ENCODE measurements around the gene GPHN.
"Not testable (repeated sequence)": the region's sequence is repeated elsewhere in the genome, so short reads cannot be mapped to it uniquely, and the experiment has no call there.

- not testable (repeated sequence) for TF ChIP-seq E2F1 (CRISPR knock-in tag; IDR thresholded peaks at IDR 0.05); CTCF (IDR thresholded peaks at IDR 0.05); FOXJ3 (CRISPR knock-in tag; IDR thresholded peaks at IDR 0.05; ENCODE audit: borderline replicate concordance); OVOL2 (CRISPR knock-in tag; IDR thresholded peaks at IDR 0.05; ENCODE audit: borderline replicate concordance); ATF6 (CRISPR knock-in tag; IDR thresholded peaks at IDR 0.05); HMGA2 (CRISPR knock-in tag; IDR thresholded peaks at IDR 0.05); HMGXB4 (CRISPR knock-in tag; IDR thresholded peaks at IDR 0.05); NFYB (CRISPR knock-in tag; conservative IDR thresholded peaks at IDR 0.05; ENCODE audit: low read depth); ATF1 (CRISPR knock-in tag; IDR thresholded peaks at IDR 0.05)
These were observed 206.3 kb downstream of the GPHN start for GRCh38 chr14:66714291-66714690.
